ENCODE data around the gene PDPN.

- no peak for TF ChIP-seq EZH2 (IDR thresholded peaks at IDR 0.05; ENCODE audit: insufficient read depth, poor library complexity, severe bottlenecking)
- TF ChIP-seq EZH2phosphoT487 (IDR thresholded peaks at IDR 0.05; ENCODE audit: insufficient read depth, low read depth), result no peak
These were observed 39.4 kb upstream of the PDPN start for GRCh38 chr1:13544221-13544556.
